Measurements from ENCODE around the gene ANXA2R.

Gene ANXA2R

GRCh38 chr5:43000111-43000840, 39.8 kb downstream of the ANXA2R start:
- DNase-seq (ENCODE audit: low read depth) = no peak

GRCh38 chr5:42995360-42995751, 44.8 kb downstream of the ANXA2R start:
- DNase-seq (ENCODE audit: low read depth) = no peak

GRCh38 chr5:42994555-42995359, 45.4 kb downstream of the ANXA2R start:
- peak; percentile 71 for DNase-seq (ENCODE audit: low read depth)

GRCh38 chr5:42994246-42994554, 45.9 kb downstream of the ANXA2R start:
- DNase-seq (ENCODE audit: low read depth) = no peak

- no peak for DNase-seq (ENCODE audit: low read depth)
Measured at GRCh38 chr5:42993516-42994245, 46.4 kb downstream of the ANXA2R start.

- peak; percentile 59 for DNase-seq (ENCODE audit: low read depth)
Measured at GRCh38 chr5:42992088-42992879, 47.8 kb downstream of the ANXA2R start.

- no peak for DNase-seq (ENCODE audit: low read depth)
Measured at GRCh38 chr5:42991404-42992087, 48.6 kb downstream of the ANXA2R start.

- no peak for DNase-seq (ENCODE audit: low read depth)
Measured at GRCh38 chr5:42990892-42991291, 49.2 kb downstream of the ANXA2R start.

All from stimulated activated CD8-positive, alpha-beta memory T cell treated with anti-CD3 and anti-CD28 coated beads, Interleukin-12 subunit alpha, Interleukin-12 subunit beta, amount 100 ng/mL, for 4 hours (primary cell).